Stomach (tissue), 9 donors: ENCODE results near the gene TMEM260. TPM values are rescaled to one million over a fixed set of nuclear protein-coding genes. Genes with fewer than 3 reads are reported as not detected.

ENCODE experiments used
- DNase-seq, 2 donors: peaks; one replicate each; pipeline versions ENCODE4 v3.0.0 to v3.0.0-alpha.2; 2013 to 2019
- H3K27ac ChIP-seq, 5 donors: fragments of 200-600 bp in 4 of 5; sonication (generic) in 4 of 5; one replicate each; pipeline ENCODE4 v1.5.1; 2013 to 2019; ENCODE audit warnings: mild to moderate bottlenecking in 1 of 5, moderate library complexity in 1 of 5
- H3K27me3 ChIP-seq, 3 donors: fragments of 200-600 bp; sonication (generic); one replicate each; pipeline ENCODE4 v1.5.1; 2017 to 2019; ENCODE audit warnings: mixed run types in 1 of 3
- H3K36me3 ChIP-seq, 4 donors: fragments of 200-600 bp; sonication (generic); 1 replicate in 3 of 4; 2 replicates in 1 of 4; pipeline ENCODE4 v1.5.1; 2016 to 2019
- H3K4me1 ChIP-seq, 4 donors: fragments of 200-600 bp; sonication (generic); one replicate each; pipeline ENCODE4 v1.5.1; 2016 to 2019
- H3K4me3 ChIP-seq, 4 donors: fragments of 200-600 bp; sonication (generic) in 3 of 4; one replicate each; pipeline ENCODE4 v1.5.1; 2016 to 2019; ENCODE audit warnings: mild to moderate bottlenecking in 1 of 4
- H3K9me3 ChIP-seq, 4 donors: fragments of 200-600 bp; sonication (generic); one replicate each; pipeline ENCODE4 v1.5.1; 2016 to 2019
- EP300 ChIP-seq: sonication (generic); formaldehyde crosslinking; IDR thresholded peaks from one replicate; pipeline ENCODE4 v1.6.1; 2017; ENCODE audit warnings: antibody characterized with exemption
- POLR2A ChIP-seq, 4 donors: fragments of 450-650 bp; IDR thresholded peaks; one replicate each; pipeline ENCODE4 v1.6.1; 2016; ENCODE audit warnings: antibody characterized with exemption in 4 of 4, control low read depth in 2 of 4, mild to moderate bottlenecking in 1 of 4, moderate library complexity in 1 of 4
- POLR2AphosphoS5 ChIP-seq, 3 donors: sonication (generic); formaldehyde crosslinking; IDR thresholded peaks; one replicate each; pipeline ENCODE4 v1.6.1; 2016; ENCODE audit warnings: antibody characterized with exemption in 3 of 3
- WGBS, 5 donors: extraction: QIAGEN DNeasy Blood & Tissue Kit in 3 of 5; methylation state at CpG; one replicate each; pipeline versions ENCODE4 v1.1.5 to v1.1.7; 2013 to 2018; 5-methylcytosine and 5-hydroxymethylcytosine counted together
- intact Hi-C: fragments of 100-400 bp; cut with DNase I; formaldehyde crosslinking; loops from one replicate; pipeline ENCODE4 v1.15.1; 2023; ENCODE audit warnings: low total_unique reads
- polyA plus RNA-seq, 3 donors: library from polyadenylated mRNA; stranded (reverse); fragments of 200-250 nt; gene quantifications; one replicate each; pipeline ENCODE4 v1.2.3, GENCODE V29; 2013
- total RNA-seq, 5 donors: library from RNA; depleted of rRNA; stranded (reverse); fragments of >200 nt; gene quantifications; one replicate each; pipeline versions ENCODE4 v1.1.0 to v1.2.3, GENCODE V29; 2014 to 2016
- TF ChIP-seq, protein P1 (sequence below), 7 experiments: fragments of 450-650 bp in 4 of 7; fragments of 200-600 bp in 3 of 7; sonication (generic) in 3 of 7; IDR thresholded peaks; one replicate each; pipeline ENCODE4 v1.5.1; 2016 to 2019; ENCODE audit warnings: antibody characterized with exemption in 7 of 7, control low read depth in 2 of 7, mild to moderate bottlenecking in 1 of 7
- donor health status: healthy with polysubstance abuse.
- donor health status: Bipolar disorder and iron deficiency.
- donor health status: healthy.

TMEM260 gene
- total and polyA plus RNA-seq, 8 donors = 2.9 to 25.7 (median 9.4) TPM; not detected in 1

- intact Hi-C loops = no loop called here
- DNase-seq = no peak
- Histone ChIP-seq H3K36me3 (peaks cover 12 to 89% (median 73%) of the 10 kb centered on the region in 4 donors), H3K4me3 (no peak overlapping the region), H3K9me3 (no peaks in the 10 kb centered on the region), H3K4me1 (no peaks in the 10 kb centered on the region), H3K27ac (no peak overlapping the region), H3K27me3 (no peaks in the 10 kb centered on the region)
- no peak for TF ChIP-seq EP300
- TF ChIP-seq POLR2A (IDR thresholded peaks at IDR 0.05) = no peak
- TF ChIP-seq POLR2AphosphoS5 (IDR thresholded peaks at IDR 0.05) = no peak
- TF ChIP-seq, protein P1, sequence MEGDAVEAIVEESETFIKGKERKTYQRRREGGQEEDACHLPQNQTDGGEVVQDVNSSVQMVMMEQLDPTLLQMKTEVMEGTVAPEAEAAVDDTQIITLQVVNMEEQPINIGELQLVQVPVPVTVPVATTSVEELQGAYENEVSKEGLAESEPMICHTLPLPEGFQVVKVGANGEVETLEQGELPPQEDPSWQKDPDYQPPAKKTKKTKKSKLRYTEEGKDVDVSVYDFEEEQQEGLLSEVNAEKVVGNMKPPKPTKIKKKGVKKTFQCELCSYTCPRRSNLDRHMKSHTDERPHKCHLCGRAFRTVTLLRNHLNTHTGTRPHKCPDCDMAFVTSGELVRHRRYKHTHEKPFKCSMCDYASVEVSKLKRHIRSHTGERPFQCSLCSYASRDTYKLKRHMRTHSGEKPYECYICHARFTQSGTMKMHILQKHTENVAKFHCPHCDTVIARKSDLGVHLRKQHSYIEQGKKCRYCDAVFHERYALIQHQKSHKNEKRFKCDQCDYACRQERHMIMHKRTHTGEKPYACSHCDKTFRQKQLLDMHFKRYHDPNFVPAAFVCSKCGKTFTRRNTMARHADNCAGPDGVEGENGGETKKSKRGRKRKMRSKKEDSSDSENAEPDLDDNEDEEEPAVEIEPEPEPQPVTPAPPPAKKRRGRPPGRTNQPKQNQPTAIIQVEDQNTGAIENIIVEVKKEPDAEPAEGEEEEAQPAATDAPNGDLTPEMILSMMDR (IDR thresholded peaks at IDR 0.05) = no peak
These were observed 37.5 kb downstream of the TMEM260 start for GRCh38 chr14:56617084-56617483.

- no peak for TF ChIP-seq POLR2AphosphoS5 (IDR thresholded peaks at IDR 0.05)
- TF ChIP-seq, protein P1 (IDR thresholded peaks at IDR 0.05) = no peak
- TF ChIP-seq POLR2A (IDR thresholded peaks at IDR 0.05) = no peak
- TF ChIP-seq EP300 = no peak
- no peak for DNase-seq
- H3K4me3 ChIP-seq = no peak overlapping the region
- H3K36me3 ChIP-seq = peaks cover 14 to 98% (median 89%) of the 10 kb centered on the region in 4 donors
- no peaks in the 10 kb centered on the region for H3K27me3 ChIP-seq
- intact Hi-C loops = no loop called here
- no peak overlapping the region for H3K27ac ChIP-seq
- 57 to 81% (median 65%) methylated on average over 3 of the region's 3 CpGs for WGBS, 5 donors
- peaks cover 0 to 18% (median 13%) of the 10 kb centered on the region in 4 donors for H3K9me3 ChIP-seq
- H3K4me1 ChIP-seq = no peaks in the 10 kb centered on the region
These were observed 51.1 kb downstream of the TMEM260 start for GRCh38 chr14:56630707-56631106.

GRCh38 chr14:56632195-56632594 lies 52.6 kb downstream of the TMEM260 start:
- Histone ChIP-seq H3K27ac (no peak overlapping the region), H3K4me1 (no peaks in the 10 kb centered on the region), H3K4me3 (no peak overlapping the region), H3K9me3 (peaks cover 0 to 18% (median 13%) of the 10 kb centered on the region in 4 donors), H3K27me3 (no peaks in the 10 kb centered on the region), H3K36me3 (peaks cover 27 to 98% (median 90%) of the 10 kb centered on the region in 4 donors)
- WGBS, 5 donors = 74 to 100% (median 95%) methylated on average over 2 of the region's 2 CpGs
- intact Hi-C loops = no loop called here
- TF ChIP-seq, protein P1 (IDR thresholded peaks at IDR 0.05) = no peak
- TF ChIP-seq POLR2AphosphoS5 (IDR thresholded peaks at IDR 0.05) = no peak
- TF ChIP-seq EP300 = no peak
- no peak for TF ChIP-seq POLR2A (IDR thresholded peaks at IDR 0.05)
- no peak for DNase-seq

GRCh38 chr14:56633544-56633943 lies 53.9 kb downstream of the TMEM260 start:
- DNase-seq = no peak
- H3K36me3 ChIP-seq = peaks cover 39 to 98% (median 92%) of the 10 kb centered on the region in 4 donors
- 89 to 100% (median 95%) methylated on average over 1 of the region's 1 CpG for WGBS, 5 donors
- no peaks in the 10 kb centered on the region for H3K4me1 ChIP-seq
- intact Hi-C loops = no loop called here
- H3K9me3 ChIP-seq = peaks cover 0 to 18% (median 13%) of the 10 kb centered on the region in 4 donors
- no peaks in the 10 kb centered on the region for H3K27me3 ChIP-seq
- H3K27ac ChIP-seq = no peak overlapping the region
- H3K4me3 ChIP-seq = no peak overlapping the region
- TF ChIP-seq EP300 (no peak), POLR2AphosphoS5 (IDR thresholded peaks at IDR 0.05) (no peak), POLR2A (IDR thresholded peaks at IDR 0.05) (no peak)
- TF ChIP-seq, protein P1 (IDR thresholded peaks at IDR 0.05) = no peak
